GM12878 (cell line): ENCODE results near the gene CD2AP. TPM values are rescaled to one million over a fixed set of nuclear protein-coding genes. Genes with fewer than 3 reads are reported as not detected.

Source experiments
- ATAC-seq: fragments of 200-7000 bp; cut with Tn5 transposase; 3 replicates; pipeline ENCODE4 v1.9.1; 2020; ENCODE audit warnings: mild to moderate bottlenecking, moderate library complexity
- BruUV-seq: library from RNA; stranded (reverse); fragments of 400-500 nt; replicated peaks from 2 replicates; lab custom pipeline; 2021; lab: Mats Ljungman, UMichigan
- CTCF ChIA-PET: fragments of 300-600 bp; sonication (Branson Sonifier 250); formaldehyde crosslinking; extraction: SDS; loops from one replicate; lab custom pipeline; 2021; ENCODE audit warnings: inconsistent platforms; lab: Yijun Ruan, JAX
- POLR2A ChIA-PET: fragments of 350-600 bp; formaldehyde crosslinking; extraction: SDS; loops from one replicate; lab custom pipeline; 2021; ENCODE audit warnings: inconsistent platforms; lab: Charles Lee
- RAD21 ChIA-PET: fragments of 300-600 bp; sonication (Branson Sonifier 250); formaldehyde crosslinking; loops from one replicate; lab custom pipeline; 2023; ENCODE audit warnings: antibody characterized with exemption; ENCODE audit not compliant: unreplicated experiment; lab: Charles Lee
- SMC1A ChIA-PET: fragments of 300-600 bp; sonication (Branson Sonifier 250); formaldehyde crosslinking; loops from one replicate; lab custom pipeline; 2023; ENCODE audit not compliant: unreplicated experiment, uncharacterized antibody; lab: Charles Lee
- DNase-seq: peaks from one replicate; pipeline ENCODE4 v3.0.0-alpha.2; 2011; ENCODE audit warnings: low read depth, low spot score
- FAIRE-seq: peaks from 3 replicates; lab custom pipeline; 2011; peaks lifted over from hg19 to GRCh38; lab: Jason Lieb, UNC
- H2AFZ ChIP-seq: 2 replicates; pipeline ENCODE4 v1.6.0; 2011; ENCODE audit warnings: low read depth, low read length, control low read depth; ENCODE audit not compliant: control insufficient read depth
- H3K27ac ChIP-seq: 2 replicates; pipeline ENCODE4 v1.5.1; 2011; ENCODE audit warnings: control low read depth; ENCODE audit not compliant: control insufficient read depth, insufficient read depth
- H3K27me3 ChIP-seq, 2 experiments: replicated peaks in 1 of 2; 2 replicates each; pipeline versions ENCODE4 v1.6.0 to v1.6.1; 2011; ENCODE audit warnings: low read length in 1 of 2; ENCODE audit not compliant: control insufficient read depth in 2 of 2, insufficient read depth in 2 of 2
- H3K36me3 ChIP-seq, 2 experiments: 2 replicates each; pipeline ENCODE4 v1.5.1; 2011; ENCODE audit warnings: low read length in 1 of 2; ENCODE audit not compliant: control insufficient read depth in 2 of 2, insufficient read depth in 2 of 2
- H3K4me1 ChIP-seq: 2 replicates; pipeline ENCODE4 v1.6.1; 2011; ENCODE audit warnings: mild to moderate bottlenecking, low read length, moderate library complexity, mixed read lengths; ENCODE audit not compliant: control insufficient read depth, insufficient read depth
- H3K4me2 ChIP-seq: 2 replicates; pipeline ENCODE4 v1.6.0; 2011; ENCODE audit warnings: control low read depth; ENCODE audit not compliant: control insufficient read depth, insufficient read depth
- H3K4me3 ChIP-seq: fragments of 200-600 bp; sonication (generic); 2 replicates; pipeline ENCODE4 v1.5.1; 2016
- H3K79me2 ChIP-seq: 2 replicates; pipeline ENCODE4 v1.6.0; 2011; ENCODE audit warnings: low read length; ENCODE audit not compliant: control insufficient read depth, insufficient read depth
- H3K9ac ChIP-seq: 2 replicates; pipeline ENCODE4 v1.8.0; 2011; ENCODE audit warnings: low read length, control low read depth, mixed read lengths; ENCODE audit not compliant: control insufficient read depth, insufficient read depth
- H3K9me3 ChIP-seq: replicated peaks from 3 replicates; pipeline ENCODE4 v1.5.1; 2011; ENCODE audit warnings: mild to moderate bottlenecking, low read length; ENCODE audit not compliant: control insufficient read depth, insufficient read depth
- H4K20me1 ChIP-seq: 2 replicates; pipeline ENCODE4 v1.6.0; 2011; ENCODE audit not compliant: control insufficient read depth, insufficient read depth
- BRCA1 ChIP-seq: IDR thresholded peaks from 2 replicates; pipeline ENCODE4 v1.6.1; 2011; ENCODE audit warnings: low read depth, low read length, improper control_type of control experiment
- CUX1 ChIP-seq: IDR thresholded peaks from 2 replicates; pipeline ENCODE4 v1.6.1; 2012; ENCODE audit warnings: improper control_type of control experiment, low read depth, low read length; ENCODE audit not compliant: insufficient replicate concordance
- ETV6 ChIP-seq, 2 experiments: fragments of 450-650 bp in 1 of 2; IDR thresholded peaks in 1 of 2; conservative IDR thresholded peaks in 1 of 2; 2 replicates each; pipeline ENCODE4 v1.6.1; 2014; ENCODE audit warnings: antibody characterized with exemption in 1 of 2, borderline replicate concordance in 1 of 2, low read depth in 1 of 2, mild to moderate bottlenecking in 1 of 2, moderate library complexity in 1 of 2
- IRF5 ChIP-seq: fragments of 450-650 bp; IDR thresholded peaks from 2 replicates; pipeline ENCODE4 v1.6.1; 2017; ENCODE audit warnings: borderline replicate concordance
- MXI1 ChIP-seq: fragments of 150-350 bp; IDR thresholded peaks from 2 replicates; pipeline ENCODE4 v1.6.1; 2011; ENCODE audit warnings: low read depth, mild to moderate bottlenecking, inconsistent platforms, low read length, improper control_type of control experiment
- NR2C2 ChIP-seq: IDR thresholded peaks from 2 replicates; pipeline ENCODE4 v1.6.1; 2011; ENCODE audit warnings: borderline replicate concordance, low read depth; ENCODE audit not compliant: control insufficient read depth, insufficient read length
- SIX5 ChIP-seq: IDR thresholded peaks from 2 replicates; pipeline ENCODE4 v1.6.1; 2011; ENCODE audit warnings: mild to moderate bottlenecking, low read depth, low read length, moderate library complexity; ENCODE audit not compliant: severe bottlenecking
- SPI1 ChIP-seq: IDR thresholded peaks from 2 replicates; pipeline ENCODE4 v1.6.1; 2011; ENCODE audit warnings: low read depth, mild to moderate bottlenecking, low read length, moderate library complexity, borderline replicate concordance; ENCODE audit not compliant: insufficient read depth
- TARDBP ChIP-seq: IDR thresholded peaks from 2 replicates; pipeline ENCODE4 v1.6.1; 2016; ENCODE audit warnings: borderline replicate concordance
- YY1 ChIP-seq: IDR thresholded peaks from 2 replicates; pipeline ENCODE4 v1.6.1; 2011; ENCODE audit warnings: low read depth, mild to moderate bottlenecking, low read length
- ZNF274 ChIP-seq: IDR thresholded peaks from one replicate; pipeline ENCODE4 v1.8.0; 2011; ENCODE audit not compliant: insufficient read length, insufficient read depth
- WGBS: methylation state at CpG from one replicate; pipeline ENCODE4 v1.1.6; 2016; ENCODE audit warnings: low lambda C conversion rate; ENCODE audit not compliant: insufficient replicate concordance, insufficient coverage; ENCODE audit errors: missing lambda C conversion rate; 5-methylcytosine and 5-hydroxymethylcytosine counted together
- in situ Hi-C: fragments of 300-500 bp; cut with MboI; formaldehyde crosslinking; loops from 9 replicates; pipeline ENCODE4 v1.14.3; 2018; ENCODE audit warnings: mixed read lengths
- intact Hi-C: fragments of 100-400 bp; cut with micrococcal nuclease; formaldehyde crosslinking; loops from one replicate; pipeline ENCODE4 v1.14.2; 2022; ENCODE audit not compliant: unreplicated experiment
- polyA plus RNA-seq, 11 experiments: library from polyadenylated mRNA; depleted of rRNA in 4 of 11; unstranded in 6 of 11; stranded (reverse) in 5 of 11; fragments of >200 nt; fragmentation: Nextera tagmentation in 4 of 11; fragmentation: Illumina TruSeq in 1 of 11; extraction: Ambion mirVana in 4 of 11; extraction: Trizol in 1 of 11; gene quantifications; 1 replicate in 1 of 11; 2 replicates in 10 of 11; pipeline versions ENCODE4 v1.2.1 to v1.2.3, GENCODE V29; 2011 to 2016; ENCODE audit warnings: inconsistent platforms in 2 of 11, missing spikeins in 2 of 11, low read depth in 1 of 11
- total RNA-seq, 4 experiments: library from RNA; depleted of rRNA in 3 of 4; stranded (reverse); fragments of >200 nt in 3 of 4; fragmentation: Illumina TruSeq in 1 of 4; extraction: Trizol in 1 of 4; gene quantifications; 2 replicates each; pipeline versions ENCODE4 v1.2.1 to v1.2.3, GENCODE V29; 2013 to 2021

The CD2AP gene
- total and polyA plus RNA-seq, 10 of the 15 experiments (the other 5 are each of a cell fraction or from before 2014, with no cell fraction given), result 5.4 to 46.6 (median 20.9) TPM

DNA sequence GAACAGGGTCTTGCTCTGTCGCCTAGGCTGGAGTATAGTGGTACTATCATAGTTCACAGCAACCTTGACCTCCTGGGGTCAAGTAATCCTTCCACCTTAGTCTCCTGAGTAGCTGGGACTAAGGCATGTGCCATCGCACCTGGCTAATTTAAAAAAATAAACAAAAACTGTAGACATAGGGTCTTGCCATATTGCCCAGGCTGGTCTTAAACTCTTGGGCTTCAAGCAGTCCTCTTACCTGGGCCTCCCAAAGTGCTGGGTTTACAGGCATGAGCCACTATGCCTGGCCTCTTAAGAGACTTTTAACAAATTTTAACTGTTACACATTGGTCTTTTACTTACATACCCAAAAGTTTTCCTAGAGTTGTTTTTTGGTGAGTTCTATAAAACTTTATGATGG is 12.4 kb downstream of the CD2AP start:
- SMC1A ChIA-PET, result no interaction called here
- H3K36me3 ChIP-seq, result no peaks in the 10 kb centered on the region
- WGBS, result 98% methylated on average over 2 of the region's 2 CpGs

GRCh38 chr6:47490676-47491075 is 13.1 kb downstream of the CD2AP start:
- H3K9me3 ChIP-seq, result peaks cover 3% of the 10 kb centered on the region; the same call in 2 of the 3 replicates
- FAIRE-seq (no peak), ATAC-seq (no peak), DNase-seq (no peak)
- 0 out of 4 replicates have a peak, but pooled peaks cover 0 to 3% of the 10 kb centered on the region in 2 experiments for H3K36me3 ChIP-seq
- ChIA-PET RAD21 (interaction anchor here (1.6 kb wide), 1 partner anchor 13 kb away, joined by 4 read pairs; the partner anchor contains the start of gene CD2AP), CTCF (interaction anchor here (1.1 kb wide), 1 partner anchor 22 kb away, joined by 5 read pairs; no protein-coding TSS in a partner anchor), POLR2A (no interaction called here), SMC1A (interaction anchor here (0.8 to 1.4 kb wide), 4 partner anchors 16 to 73 kb away, joined by 3 read pairs; no protein-coding TSS in a partner anchor)
- no peak overlapping the region for H3K4me2 ChIP-seq
- intact Hi-C loops, result no loop called here
- H3K79me2 ChIP-seq, result peaks cover 82% of the 10 kb centered on the region
- no peak overlapping the region for H3K4me3 ChIP-seq
- in situ Hi-C loops, result no loop called here
- no peaks in the 10 kb centered on the region for H3K4me1 ChIP-seq
- 100% methylated on average over 1 of the region's 1 CpG for WGBS
- no peaks in the 10 kb centered on the region for H4K20me1 ChIP-seq
- no TSS peak for BruUV-seq
- H3K9ac ChIP-seq, result no peak overlapping the region
- no peak overlapping the region for H2AFZ ChIP-seq
- H3K27me3 ChIP-seq, result no peaks in the 10 kb centered on the region
- H3K27ac ChIP-seq, result no peak overlapping the region
- TF ChIP-seq MXI1 (no peak), NR2C2 (no peak), BRCA1 (no peak), ZNF274 (no peak), YY1 (no peak), IRF5 (no peak), ETV6 (conservative IDR thresholded peaks at IDR 0.05 in 1 of 2, IDR thresholded peaks at IDR 0.05 in 1 of 2; ENCODE audit: borderline replicate concordance in 1 of 2, low read depth in 1 of 2) (no peak), SPI1 (no peak), CUX1 (no peak)

More for the DNA sequence above, 12.4 kb downstream of the CD2AP start:
- CTCF ChIA-PET, result no interaction called here
- H3K9me3 ChIP-seq, result no peaks in the 10 kb centered on the region; the same call in 2 of the 3 replicates
- RAD21 ChIA-PET, result no interaction called here
- H2AFZ ChIP-seq, result no peak overlapping the region
- H3K79me2 ChIP-seq, result peaks cover 82% of the 10 kb centered on the region
- FAIRE-seq (no peak), ATAC-seq (peak; percentile 17), DNase-seq (no peak)
- no TSS peak for BruUV-seq
- no peak overlapping the region for H3K4me2 ChIP-seq
- POLR2A ChIA-PET, result interaction anchor here (0.6 kb wide), 1 partner anchor 24 kb away, joined by 3 read pairs; no protein-coding TSS in a partner anchor
- no peak for TF ChIP-seq SIX5
- no peak for TF ChIP-seq TARDBP
- TF ChIP-seq, all 136 proteins: peak for 0
- no peak overlapping the region for H3K4me3 ChIP-seq
- H3K4me1 ChIP-seq, result no peaks in the 10 kb centered on the region
- H3K27me3 ChIP-seq, result no peaks in the 10 kb centered on the region
- no peak overlapping the region for H3K27ac ChIP-seq
- H3K9ac ChIP-seq, result no peak overlapping the region
- in situ Hi-C loops (no loop called here), intact Hi-C loops (no loop called here)
- no peaks in the 10 kb centered on the region for H4K20me1 ChIP-seq
